HG03066 (cell line): ENCODE measurements around the gene BMP7.

ENCODE experiments used
- ATAC-seq: cut with Tn5 transposase; IDR thresholded peaks from one replicate; pipeline ENCODE4 v1.9.1; 2021; ENCODE audit warnings: low read depth; ENCODE audit not compliant: unreplicated experiment

The BMP7 gene

GRCh38 chr20:57215426-57215825, 51.0 kb downstream of the BMP7 start:
- ATAC-seq = no peak

- no peak for ATAC-seq
Measured at GRCh38 chr20:57214948-57215347, 51.5 kb downstream of the BMP7 start.

- ATAC-seq = no peak
Measured at GRCh38 chr20:57214427-57214826, 52.0 kb downstream of the BMP7 start.

DNA sequence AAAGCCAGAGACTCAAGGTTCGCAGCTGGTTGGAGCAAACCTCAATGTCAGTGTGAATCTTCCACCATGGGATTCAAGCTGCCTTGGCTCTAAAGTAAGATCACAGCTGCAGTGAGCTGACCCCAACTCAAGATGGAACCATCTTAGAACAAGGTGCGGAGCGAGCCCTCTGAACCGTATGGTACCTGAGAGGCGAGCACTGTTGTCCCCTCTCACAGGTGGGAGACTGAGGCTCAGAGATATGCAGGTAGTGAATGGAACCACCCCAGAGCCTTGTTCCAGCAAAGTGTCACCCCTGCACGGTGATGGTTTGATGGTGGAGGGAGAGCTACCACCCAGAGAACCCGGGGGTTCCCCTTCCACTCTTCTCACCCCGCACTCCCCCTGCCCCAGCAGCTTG, 52.5 kb downstream of the BMP7 start:
- ATAC-seq = no peak

DNA sequence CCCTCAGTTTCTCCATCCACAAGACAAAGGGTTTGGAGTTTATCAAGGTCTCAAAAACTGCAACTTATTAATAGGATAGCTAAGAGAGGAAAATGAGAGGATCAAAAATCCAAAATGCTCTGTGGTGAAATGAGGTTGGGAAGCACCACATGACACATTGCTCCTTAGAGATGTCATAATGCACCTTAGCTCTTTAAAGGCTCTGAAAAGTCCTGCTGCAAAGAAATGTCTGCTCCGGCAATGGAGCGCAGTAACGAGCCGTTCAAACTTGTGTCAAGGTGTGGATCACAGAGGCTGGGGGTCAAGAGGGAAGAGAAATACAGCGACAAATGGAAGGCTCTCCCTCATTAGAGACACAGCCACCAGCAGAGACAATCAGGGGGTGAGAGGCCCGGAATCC, 53.1 kb downstream of the BMP7 start:
- ATAC-seq = no peak

GRCh38 chr20:57212534-57213276, 53.7 kb downstream of the BMP7 start:
- ATAC-seq = no peak

GRCh38 chr20:57211908-57212533, 54.4 kb downstream of the BMP7 start:
- no peak for ATAC-seq

DNA sequence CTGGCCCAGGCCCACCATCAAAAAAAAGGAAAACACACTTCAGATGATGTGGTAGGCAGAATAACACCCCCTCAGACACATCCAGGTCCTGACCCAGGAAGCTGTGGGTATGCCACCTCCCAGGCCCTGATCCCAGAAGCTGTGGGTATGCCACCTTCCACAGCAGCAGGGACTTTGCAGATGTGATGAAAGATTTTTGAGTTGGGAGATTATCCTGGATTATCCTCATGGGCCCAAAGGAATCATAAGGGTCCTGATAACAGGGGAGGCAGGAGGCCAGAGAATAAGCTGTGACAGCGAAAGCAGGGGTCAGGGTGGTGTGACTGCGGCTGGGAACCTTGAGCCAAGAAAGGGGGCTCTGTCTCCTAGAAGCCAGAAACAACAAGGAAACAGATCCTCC, 55.0 kb downstream of the BMP7 start:
- ATAC-seq = no peak

- ATAC-seq = no peak
Measured at GRCh38 chr20:57210911-57211280, 55.5 kb downstream of the BMP7 start.

- ATAC-seq = no peak
Measured at GRCh38 chr20:57210054-57210910, 56.2 kb downstream of the BMP7 start.

- no peak for ATAC-seq
Measured at GRCh38 chr20:57209413-57209812, 57.0 kb downstream of the BMP7 start.

- ATAC-seq = no peak
Measured at GRCh38 chr20:57208198-57208597, 58.2 kb downstream of the BMP7 start.

GRCh38 chr20:57207251-57207650, 59.2 kb downstream of the BMP7 start:
- no peak for ATAC-seq

- ATAC-seq = no peak
Measured at GRCh38 chr20:57205606-57206219, 60.7 kb downstream of the BMP7 start.

DNA sequence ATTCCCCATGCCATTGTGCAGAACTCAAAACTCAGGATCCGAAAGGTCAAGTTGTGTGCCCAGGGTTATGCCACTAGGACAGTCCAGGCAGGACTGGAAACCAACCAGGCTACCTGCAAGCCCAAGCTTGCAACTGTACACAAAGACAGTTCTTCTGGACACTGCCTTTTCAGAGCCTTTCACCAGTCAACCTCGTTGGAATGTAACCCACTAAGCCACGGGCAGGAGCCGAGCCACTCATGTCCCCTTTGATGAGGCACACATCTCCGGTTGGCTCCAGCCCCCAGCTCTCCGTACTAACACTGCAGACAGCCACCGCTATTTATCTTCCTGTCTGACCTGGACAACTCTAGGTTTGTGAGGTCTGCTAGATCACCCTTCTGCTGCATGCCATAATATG, 62.5 kb downstream of the BMP7 start:
- ATAC-seq = no peak

GRCh38 chr20:57203204-57203603, 63.2 kb downstream of the BMP7 start:
- ATAC-seq = no peak

- ATAC-seq = no peak
Measured at GRCh38 chr20:57202309-57202708, 64.1 kb downstream of the BMP7 start.

DNA sequence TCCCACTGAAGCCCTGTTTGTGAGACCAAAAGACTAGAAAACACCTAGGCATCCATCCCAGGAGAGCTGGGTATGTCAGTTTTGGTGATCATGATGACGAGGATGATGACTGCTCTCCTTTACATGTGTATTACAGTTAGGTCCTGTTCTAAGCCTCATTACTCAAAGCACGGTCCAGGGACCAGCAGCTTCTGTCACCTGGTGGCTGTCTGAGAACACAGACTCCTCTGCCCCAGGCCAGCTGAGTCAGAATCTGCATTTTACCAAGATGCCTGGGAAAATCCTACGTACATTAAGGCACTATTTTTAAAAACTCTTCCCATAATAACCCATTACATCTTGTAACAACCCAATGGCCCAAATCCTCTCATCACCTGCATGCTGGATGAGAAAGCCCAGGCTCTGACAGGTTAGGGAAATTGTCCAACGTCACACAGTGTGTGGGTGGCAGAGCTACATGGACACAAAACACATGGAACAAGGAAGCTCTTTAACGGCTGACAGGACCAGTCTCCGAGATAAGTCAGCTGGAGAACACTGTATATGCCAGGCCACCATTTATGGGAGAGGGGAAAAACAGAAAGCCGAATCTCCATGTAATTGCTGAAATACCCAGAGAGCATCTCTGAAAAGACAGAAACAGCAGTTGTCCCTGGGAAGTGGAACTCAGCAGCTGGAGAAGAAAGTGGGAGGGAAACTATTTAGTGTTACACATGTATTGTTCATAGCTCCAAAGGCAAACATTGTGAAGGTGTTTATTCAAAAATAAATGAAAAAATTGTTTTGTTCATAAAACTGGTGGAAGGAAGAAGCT, 65.4 kb downstream of the BMP7 start:
- ATAC-seq = no peak

DNA sequence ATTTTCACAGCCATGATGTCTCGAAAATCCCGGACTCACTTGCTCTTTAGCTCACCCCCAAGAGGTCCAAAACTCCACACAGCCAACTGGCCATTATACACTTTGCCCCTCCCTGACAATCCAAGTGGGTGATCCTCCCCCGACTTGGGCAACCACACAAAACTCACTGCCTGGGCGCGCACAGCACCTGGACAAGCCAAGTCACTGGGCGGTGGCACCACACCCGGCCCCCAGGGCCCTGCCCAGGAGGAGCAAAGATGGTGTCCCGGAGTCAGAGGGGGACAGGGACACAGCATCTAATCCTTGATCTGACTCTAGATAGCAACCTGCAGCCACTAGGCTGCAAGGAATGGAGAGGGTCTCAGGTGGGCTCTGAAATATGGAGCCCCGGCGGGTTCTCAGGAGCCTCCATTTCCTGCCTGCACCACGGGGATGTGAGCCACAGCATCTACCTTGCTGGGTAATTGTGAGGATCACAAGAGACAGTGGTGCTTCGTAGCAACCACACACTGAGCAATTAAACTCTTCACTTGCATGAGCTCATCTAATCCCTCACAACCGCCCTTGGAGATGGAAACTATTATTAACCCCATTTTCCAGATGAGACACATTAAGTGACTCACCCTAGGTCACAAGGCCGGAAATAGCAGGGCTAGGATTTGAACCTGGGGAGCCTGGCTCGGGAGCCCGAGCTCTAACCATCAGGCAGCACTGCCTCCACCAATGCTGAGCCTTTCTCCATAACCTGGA, 66.6 kb downstream of the BMP7 start:
- no peak for ATAC-seq
